Sigmoid colon (tissue), 4 donors: ENCODE measurements around the gene TSKU.

Experiments
- CTCF ChIP-seq, 4 experiments: fragments of 450-650 bp in 3 of 4; fragments of 200-600 bp in 1 of 4; IDR thresholded peaks; one replicate each; pipeline ENCODE4 v1.5.1; 2016 to 2019; ENCODE audit warnings: antibody characterized with exemption in 4 of 4, mild to moderate bottlenecking in 3 of 4, moderate library complexity in 2 of 4
- POLR2A ChIP-seq, 2 donors: fragments of 450-650 bp; IDR thresholded peaks; one replicate each; pipeline ENCODE4 v1.6.1; 2016; ENCODE audit warnings: antibody characterized with exemption in 2 of 2, mild to moderate bottlenecking in 2 of 2, moderate library complexity in 2 of 2
- POLR2AphosphoS5 ChIP-seq, 4 donors: sonication (generic); formaldehyde crosslinking; IDR thresholded peaks; one replicate each; pipeline ENCODE4 v1.6.1; 2017; ENCODE audit warnings: antibody characterized with exemption in 4 of 4

DNA sequence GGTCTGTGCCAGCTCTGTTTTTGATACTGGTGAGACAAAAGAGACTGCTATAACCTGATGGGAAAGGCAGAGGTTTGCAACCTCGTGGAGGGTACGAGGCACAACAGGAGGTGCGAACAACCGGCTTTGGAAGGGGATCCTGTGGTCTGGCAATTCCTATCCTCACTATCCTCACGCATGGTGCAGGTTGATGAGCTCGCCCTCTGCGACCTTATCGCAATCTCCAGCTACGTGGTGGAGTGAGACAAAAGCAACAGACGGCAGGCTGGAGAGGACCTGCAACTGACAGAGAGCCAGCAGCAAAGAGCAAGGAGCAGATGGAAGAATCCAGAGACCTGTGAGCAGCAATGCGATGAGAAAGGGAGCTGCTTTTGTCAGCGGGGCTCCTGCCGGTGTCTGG is 47.3 kb upstream of the TSKU start:
- TF ChIP-seq CTCF (IDR thresholded peaks at IDR 0.05), result no peak
- TF ChIP-seq POLR2AphosphoS5 (IDR thresholded peaks at IDR 0.05), result no peak
- no peak for TF ChIP-seq POLR2A (IDR thresholded peaks at IDR 0.05)
